ENCODE results near the gene SLC2A5.

- TF ChIP-seq BHLHE40 (IDR thresholded peaks at IDR 0.05; ENCODE audit: low read depth, low read length), result no peak
- TF ChIP-seq CTCF (conservative IDR thresholded peaks at IDR 0.05; ENCODE audit: low read depth, low read length), result no peak
- no peak for TF ChIP-seq POLR2A (IDR thresholded peaks at IDR 0.05; ENCODE audit: low read depth, low read length)
- TF ChIP-seq SMC3 (IDR thresholded peaks at IDR 0.05; ENCODE audit: low read depth, low read length), result no peak
Observed at GRCh38 chr1:9085306-9085940, 16.0 kb upstream of the SLC2A5 start.
